Activated T-cell treated with anti-CD3 and anti-CD28 coated beads for 4 hours (primary cell): ENCODE measurements around the gene IQGAP1.
"Not testable (repeated sequence)": the region's sequence is repeated elsewhere in the genome, so short reads cannot be mapped to it uniquely, and the experiment has no call there.

Experiments used
- DNase-seq: peaks from one replicate; pipeline ENCODE4 v3.0.0-alpha.2; 2020

Gene IQGAP1

GRCh38 chr15:90489944-90490343, 101.9 kb downstream of the IQGAP1 start:
- DNase-seq = no peak

- DNase-seq = no peak
Observed at GRCh38 chr15:90493647-90494046, 105.6 kb downstream of the IQGAP1 start.

- DNase-seq = no peak
Observed at GRCh38 chr15:90495067-90495466, 107.0 kb downstream of the IQGAP1 start.

- no peak for DNase-seq
Observed at GRCh38 chr15:90496791-90497190, 108.7 kb downstream of the IQGAP1 start.

- DNase-seq = no peak
Observed at GRCh38 chr15:90497376-90497775, 109.3 kb downstream of the IQGAP1 start.

GRCh38 chr15:90497912-90498311, 109.9 kb downstream of the IQGAP1 start:
- no peak for DNase-seq

- no peak for DNase-seq
Observed at GRCh38 chr15:90500171-90500570, 112.1 kb downstream of the IQGAP1 start.

GRCh38 chr15:90501898-90502297, 113.9 kb downstream of the IQGAP1 start:
- no peak for DNase-seq

- not testable (repeated sequence) for DNase-seq
Observed at GRCh38 chr15:90510781-90511180, 122.7 kb downstream of the IQGAP1 start.

GRCh38 chr15:90511211-90511618, 123.2 kb downstream of the IQGAP1 start:
- not testable (repeated sequence) for DNase-seq

GRCh38 chr15:90512276-90512675, 124.2 kb downstream of the IQGAP1 start:
- no peak for DNase-seq

GRCh38 chr15:90512981-90513380, 124.9 kb downstream of the IQGAP1 start:
- no peak for DNase-seq

- no peak for DNase-seq
Observed at GRCh38 chr15:90513448-90513847, 125.4 kb downstream of the IQGAP1 start.

- not testable (repeated sequence) for DNase-seq
Observed at GRCh38 chr15:90513893-90514292, 125.9 kb downstream of the IQGAP1 start.

- DNase-seq = no peak
Observed at GRCh38 chr15:90519688-90520087, 131.6 kb downstream of the IQGAP1 start.

- no peak for DNase-seq
Observed at GRCh38 chr15:90520365-90520764, 132.3 kb downstream of the IQGAP1 start.

GRCh38 chr15:90523373-90523772, 135.3 kb downstream of the IQGAP1 start:
- no peak for DNase-seq

- DNase-seq = not testable (repeated sequence)
Observed at GRCh38 chr15:90524018-90524803, 136.2 kb downstream of the IQGAP1 start.

GRCh38 chr15:90529011-90529370, 140.9 kb downstream of the IQGAP1 start:
- DNase-seq = no peak

GRCh38 chr15:90529371-90530249, 141.6 kb downstream of the IQGAP1 start, which contains the start of gene CRTC3:
Gene CRTC3, plus strand, starts transcription at chr15:90529923. Its CDS starts 149 bp downstream, at chr15:90530072.
- DNase-seq = peak; percentile 36

GRCh38 chr15:90530250-90531051, 142.4 kb downstream of the IQGAP1 start:
- peak; percentile 20 for DNase-seq

GRCh38 chr15:90531147-90531546, 143.1 kb downstream of the IQGAP1 start:
- no peak for DNase-seq

GRCh38 chr15:90535254-90535653, 147.2 kb downstream of the IQGAP1 start:
- no peak for DNase-seq
